NCI-H345 (cell line): Measurements from ENCODE around the gene PGGT1B.

ENCODE experiments used
- DNase-seq: peaks from one replicate; lab custom pipeline; 2025; lab: John Stamatoyannopoulos, UW

The PGGT1B gene

GRCh38 chr5:115262321-115263077 is at the start of gene PGGT1B:
TSS of gene PGGT1B (minus strand) at chr5:115262877. CDS start at chr5:115262851, 26 bp downstream.
- peak; percentile 80 for DNase-seq

- DNase-seq, result peak; percentile 22
Measured at GRCh38 chr5:115309751-115310370, 47.2 kb upstream of the PGGT1B start.

GRCh38 chr5:115308815-115309214 is 46.1 kb upstream of the PGGT1B start:
- no peak for DNase-seq

- DNase-seq, result no peak
Measured at GRCh38 chr5:115306011-115306536, 43.4 kb upstream of the PGGT1B start.

- DNase-seq, result no peak
Measured at GRCh38 chr5:115304496-115304895, 41.8 kb upstream of the PGGT1B start.

GRCh38 chr5:115298811-115299210 is 36.1 kb upstream of the PGGT1B start:
- no peak for DNase-seq

- DNase-seq, result no peak
Measured at GRCh38 chr5:115297031-115297430, 34.4 kb upstream of the PGGT1B start.

GRCh38 chr5:115296124-115297022 is 33.7 kb upstream of the PGGT1B start, which contains the start of gene CCDC112:
TSS of gene CCDC112 (minus strand) at chr5:115296654. CDS start at chr5:115296543, 111 bp downstream.
- DNase-seq, result peak; percentile 76

- peak; percentile 41 for DNase-seq
Measured at GRCh38 chr5:115295777-115296123, 33.1 kb upstream of the PGGT1B start.

- no peak for DNase-seq
Measured at GRCh38 chr5:115291397-115291796, 28.7 kb upstream of the PGGT1B start.

- no peak for DNase-seq
Measured at GRCh38 chr5:115289104-115289503, 26.4 kb upstream of the PGGT1B start.

GRCh38 chr5:115284021-115284420 is 21.3 kb upstream of the PGGT1B start:
- DNase-seq, result no peak

- DNase-seq, result no peak
Measured at GRCh38 chr5:115282131-115282530, 19.5 kb upstream of the PGGT1B start.

- DNase-seq, result no peak
Measured at GRCh38 chr5:115274584-115274983, 11.9 kb upstream of the PGGT1B start.

GRCh38 chr5:115272297-115272958 is 9.8 kb upstream of the PGGT1B start:
- DNase-seq, result no peak

- DNase-seq, result no peak
Measured at GRCh38 chr5:115271295-115272050, 8.8 kb upstream of the PGGT1B start.

- no peak for DNase-seq
Measured at GRCh38 chr5:115267617-115268016, 4.9 kb upstream of the PGGT1B start.

GRCh38 chr5:115265220-115265619 is 2.5 kb upstream of the PGGT1B start:
- DNase-seq, result no peak

- no peak for DNase-seq
Measured at GRCh38 chr5:115264786-115265185, 2.1 kb upstream of the PGGT1B start.

- no peak for DNase-seq
Measured at GRCh38 chr5:115263078-115263380, 352 bp upstream of the PGGT1B start.

GRCh38 chr5:115262011-115262320 is 711 bp downstream of the PGGT1B start:
- no peak for DNase-seq
